GM12878 (cell line): ENCODE data around the gene GPR158. TPM values are rescaled to one million over a fixed set of nuclear protein-coding genes. Genes with fewer than 3 reads are reported as not detected.

Experiments used
- ATAC-seq: fragments of 200-7000 bp; cut with Tn5 transposase; 3 replicates; pipeline ENCODE4 v1.9.1; 2020; ENCODE audit warnings: mild to moderate bottlenecking, moderate library complexity
- BruUV-seq: library from RNA; stranded (reverse); fragments of 400-500 nt; replicated peaks from 2 replicates; lab custom pipeline; 2021; lab: Mats Ljungman, UMichigan
- CTCF ChIA-PET: fragments of 300-600 bp; sonication (Branson Sonifier 250); formaldehyde crosslinking; extraction: SDS; loops from one replicate; lab custom pipeline; 2021; ENCODE audit warnings: inconsistent platforms; lab: Yijun Ruan, JAX
- POLR2A ChIA-PET: fragments of 350-600 bp; formaldehyde crosslinking; extraction: SDS; loops from one replicate; lab custom pipeline; 2021; ENCODE audit warnings: inconsistent platforms; lab: Charles Lee
- RAD21 ChIA-PET: fragments of 300-600 bp; sonication (Branson Sonifier 250); formaldehyde crosslinking; loops from one replicate; lab custom pipeline; 2023; ENCODE audit warnings: antibody characterized with exemption; ENCODE audit not compliant: unreplicated experiment; lab: Charles Lee
- SMC1A ChIA-PET: fragments of 300-600 bp; sonication (Branson Sonifier 250); formaldehyde crosslinking; loops from one replicate; lab custom pipeline; 2023; ENCODE audit not compliant: unreplicated experiment, uncharacterized antibody; lab: Charles Lee
- DNase-seq: peaks from one replicate; pipeline ENCODE4 v3.0.0-alpha.2; 2011; ENCODE audit warnings: low read depth, low spot score
- FAIRE-seq: peaks from 3 replicates; lab custom pipeline; 2011; peaks lifted over from hg19 to GRCh38; lab: Jason Lieb, UNC
- H2AFZ ChIP-seq: 2 replicates; pipeline ENCODE4 v1.6.0; 2011; ENCODE audit warnings: low read depth, low read length, control low read depth; ENCODE audit not compliant: control insufficient read depth
- H3K27ac ChIP-seq: 2 replicates; pipeline ENCODE4 v1.5.1; 2011; ENCODE audit warnings: control low read depth; ENCODE audit not compliant: control insufficient read depth, insufficient read depth
- H3K27me3 ChIP-seq, 2 experiments: replicated peaks in 1 of 2; 2 replicates each; pipeline versions ENCODE4 v1.6.0 to v1.6.1; 2011; ENCODE audit warnings: low read length in 1 of 2; ENCODE audit not compliant: control insufficient read depth in 2 of 2, insufficient read depth in 2 of 2
- H3K36me3 ChIP-seq, 2 experiments: 2 replicates each; pipeline ENCODE4 v1.5.1; 2011; ENCODE audit warnings: low read length in 1 of 2; ENCODE audit not compliant: control insufficient read depth in 2 of 2, insufficient read depth in 2 of 2
- H3K4me1 ChIP-seq: 2 replicates; pipeline ENCODE4 v1.6.1; 2011; ENCODE audit warnings: mild to moderate bottlenecking, low read length, moderate library complexity, mixed read lengths; ENCODE audit not compliant: control insufficient read depth, insufficient read depth
- H3K4me2 ChIP-seq: 2 replicates; pipeline ENCODE4 v1.6.0; 2011; ENCODE audit warnings: control low read depth; ENCODE audit not compliant: control insufficient read depth, insufficient read depth
- H3K4me3 ChIP-seq: fragments of 200-600 bp; sonication (generic); 2 replicates; pipeline ENCODE4 v1.5.1; 2016
- H3K79me2 ChIP-seq: 2 replicates; pipeline ENCODE4 v1.6.0; 2011; ENCODE audit warnings: low read length; ENCODE audit not compliant: control insufficient read depth, insufficient read depth
- H3K9ac ChIP-seq: 2 replicates; pipeline ENCODE4 v1.8.0; 2011; ENCODE audit warnings: low read length, control low read depth, mixed read lengths; ENCODE audit not compliant: control insufficient read depth, insufficient read depth
- H3K9me3 ChIP-seq: replicated peaks from 3 replicates; pipeline ENCODE4 v1.5.1; 2011; ENCODE audit warnings: mild to moderate bottlenecking, low read length; ENCODE audit not compliant: control insufficient read depth, insufficient read depth
- H4K20me1 ChIP-seq: 2 replicates; pipeline ENCODE4 v1.6.0; 2011; ENCODE audit not compliant: control insufficient read depth, insufficient read depth
- CUX1 ChIP-seq: IDR thresholded peaks from 2 replicates; pipeline ENCODE4 v1.6.1; 2012; ENCODE audit warnings: improper control_type of control experiment, low read depth, low read length; ENCODE audit not compliant: insufficient replicate concordance
- HSF1 ChIP-seq: fragments of 150-350 bp; IDR thresholded peaks from 2 replicates; pipeline ENCODE4 v1.6.1; 2014; ENCODE audit warnings: mild to moderate bottlenecking, low read depth, low read length
- IRF4 ChIP-seq: IDR thresholded peaks from 2 replicates; pipeline ENCODE4 v1.6.1; 2011; ENCODE audit warnings: low read depth, low read length
- NFYA ChIP-seq: IDR thresholded peaks from 2 replicates; pipeline ENCODE4 v1.6.1; 2011; ENCODE audit warnings: low read depth, mild to moderate bottlenecking, low read length, improper control_type of control experiment, borderline replicate concordance
- NR2F1 ChIP-seq: fragments of 450-650 bp; conservative IDR thresholded peaks from 2 replicates; pipeline ENCODE4 v1.6.1; 2017; ENCODE audit warnings: mild to moderate bottlenecking
- SMAD5 ChIP-seq: IDR thresholded peaks from 2 replicates; pipeline ENCODE4 v1.6.1; 2016; ENCODE audit warnings: antibody characterized with exemption, low read depth
- SMC3 ChIP-seq: IDR thresholded peaks from 2 replicates; pipeline ENCODE4 v1.6.1; 2011; ENCODE audit warnings: low read length, improper control_type of control experiment, borderline replicate concordance
- SP1 ChIP-seq: IDR thresholded peaks from one replicate; pipeline ENCODE4 v1.6.1; 2011; ENCODE audit warnings: low read depth, low read length
- SRF ChIP-seq, 2 experiments: IDR thresholded peaks; 2 replicates each; pipeline ENCODE4 v1.6.1; 2011; ENCODE audit warnings: low read depth in 2 of 2, low read length in 2 of 2, mild to moderate bottlenecking in 1 of 2, moderate library complexity in 1 of 2
- WRNIP1 ChIP-seq: IDR thresholded peaks from 2 replicates; pipeline ENCODE4 v1.6.1; 2011; ENCODE audit warnings: low read depth, low read length, improper control_type of control experiment, borderline replicate concordance
- YY1 ChIP-seq: IDR thresholded peaks from 2 replicates; pipeline ENCODE4 v1.6.1; 2011; ENCODE audit warnings: low read depth, mild to moderate bottlenecking, low read length
- ZBED1 ChIP-seq: IDR thresholded peaks from 2 replicates; pipeline ENCODE4 v1.6.1; 2016; ENCODE audit warnings: borderline replicate concordance
- ZBTB33 ChIP-seq: fragments of 450-650 bp; IDR thresholded peaks from 2 replicates; pipeline ENCODE4 v1.6.1; 2017; ENCODE audit warnings: mild to moderate bottlenecking
- ZNF24 ChIP-seq: fragments of 450-650 bp; IDR thresholded peaks from 2 replicates; pipeline ENCODE4 v1.6.1; 2017; ENCODE audit warnings: antibody characterized with exemption, mild to moderate bottlenecking
- WGBS: methylation state at CpG from one replicate; pipeline ENCODE4 v1.1.6; 2016; ENCODE audit warnings: low lambda C conversion rate; ENCODE audit not compliant: insufficient replicate concordance, insufficient coverage; ENCODE audit errors: missing lambda C conversion rate; 5-methylcytosine and 5-hydroxymethylcytosine counted together
- in situ Hi-C: fragments of 300-500 bp; cut with MboI; formaldehyde crosslinking; loops from 9 replicates; pipeline ENCODE4 v1.14.3; 2018; ENCODE audit warnings: mixed read lengths
- intact Hi-C: fragments of 100-400 bp; cut with micrococcal nuclease; formaldehyde crosslinking; loops from one replicate; pipeline ENCODE4 v1.14.2; 2022; ENCODE audit not compliant: unreplicated experiment
- polyA plus RNA-seq, 11 experiments: library from polyadenylated mRNA; depleted of rRNA in 4 of 11; unstranded in 6 of 11; stranded (reverse) in 5 of 11; fragments of >200 nt; fragmentation: Nextera tagmentation in 4 of 11; fragmentation: Illumina TruSeq in 1 of 11; extraction: Ambion mirVana in 4 of 11; extraction: Trizol in 1 of 11; gene quantifications; 1 replicate in 1 of 11; 2 replicates in 10 of 11; pipeline versions ENCODE4 v1.2.1 to v1.2.3, GENCODE V29; 2011 to 2016; ENCODE audit warnings: inconsistent platforms in 2 of 11, missing spikeins in 2 of 11, low read depth in 1 of 11
- total RNA-seq, 4 experiments: library from RNA; depleted of rRNA in 3 of 4; stranded (reverse); fragments of >200 nt in 3 of 4; fragmentation: Illumina TruSeq in 1 of 4; extraction: Trizol in 1 of 4; gene quantifications; 2 replicates each; pipeline versions ENCODE4 v1.2.1 to v1.2.3, GENCODE V29; 2013 to 2021

GPR158 gene
- total and polyA plus RNA-seq, 10 of the 15 experiments (the other 5 are each of a cell fraction or from before 2014, with no cell fraction given) = not detected

GRCh38 chr10:25226775-25227682, 52.2 kb downstream of the GPR158 start (continued):
- TF ChIP-seq CUX1 = no peak
- peak; percentile 58; the same call in 1 of the 2 replicates for TF ChIP-seq SMC3
- TF ChIP-seq, all 136 proteins: peak for 3

- Histone ChIP-seq H3K27me3 (no peaks in the 10 kb centered on the region), H3K9me3 (no peaks in the 10 kb centered on the region), H3K9ac (no peak overlapping the region), H4K20me1 (no peaks in the 10 kb centered on the region), H2AFZ (no peak overlapping the region), H3K4me2 (no peak overlapping the region), H3K4me1 (no peaks in the 10 kb centered on the region), H3K36me3 (no peaks in the 10 kb centered on the region), H3K79me2 (no peaks in the 10 kb centered on the region), H3K27ac (no peak overlapping the region), H3K4me3 (no peak overlapping the region)
- ATAC-seq (no peak), FAIRE-seq (no peak), DNase-seq (no peak)
- ChIA-PET RAD21 (no interaction called here), POLR2A (no interaction called here), SMC1A (interaction anchor here (0.5 kb wide), 1 partner anchor 79 kb away, joined by 3 read pairs; no protein-coding TSS in a partner anchor), CTCF (interaction anchor here (1.0 to 1.8 kb wide), 3 partner anchors 119 to 365 kb away, joined by 4 to 6 read pairs (median 5); no protein-coding TSS in a partner anchor)
- in situ Hi-C loops = no loop called here
- intact Hi-C loops = no loop called here
- BruUV-seq = no TSS peak
- WGBS = 0% methylated on average over 2 of the region's 2 CpGs
- TF ChIP-seq ZBTB33 (no peak), NR2F1 (no peak), IRF4 (no peak), YY1 (no peak), ZNF24 (no peak), NFYA (no peak), SRF (IDR thresholded peaks at IDR 0.05; ENCODE audit: low read depth in 2 of 2, low read length in 2 of 2) (no peak), SP1 (no peak), ZBED1 (no peak), WRNIP1 (no peak), HSF1 (no peak), SMAD5 (no peak)
These were observed 57.0 kb downstream of the GPR158 start for GRCh38 chr10:25231751-25232150.
